HG03439 (cell line): ENCODE data around the gene GALNT14.

Experiments
- ATAC-seq: cut with Tn5 transposase; IDR thresholded peaks from one replicate; pipeline ENCODE4 v1.9.1; 2021; ENCODE audit warnings: mild to moderate bottlenecking, moderate library complexity; ENCODE audit not compliant: unreplicated experiment

Gene GALNT14

DNA sequence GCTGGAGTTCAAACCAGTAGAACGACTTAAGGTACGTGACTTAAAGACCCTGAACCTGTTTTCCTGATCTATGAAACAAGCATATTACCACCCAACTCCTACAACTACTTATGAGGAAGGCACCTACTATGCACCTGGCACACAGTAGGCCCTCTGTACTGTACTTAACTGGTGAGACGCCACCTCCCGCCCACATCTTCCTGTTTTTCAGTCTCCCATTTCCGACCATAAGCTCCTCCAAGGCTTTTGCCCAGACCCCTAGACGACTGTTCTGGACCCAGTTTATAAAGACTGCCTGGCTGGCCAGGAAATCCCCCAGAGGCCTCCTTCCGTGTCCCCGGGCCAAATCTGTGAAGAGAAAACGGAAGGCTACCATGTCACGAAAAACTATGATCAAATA is 1.5 kb downstream of the GALNT14 start:
- ATAC-seq, result no peak

DNA sequence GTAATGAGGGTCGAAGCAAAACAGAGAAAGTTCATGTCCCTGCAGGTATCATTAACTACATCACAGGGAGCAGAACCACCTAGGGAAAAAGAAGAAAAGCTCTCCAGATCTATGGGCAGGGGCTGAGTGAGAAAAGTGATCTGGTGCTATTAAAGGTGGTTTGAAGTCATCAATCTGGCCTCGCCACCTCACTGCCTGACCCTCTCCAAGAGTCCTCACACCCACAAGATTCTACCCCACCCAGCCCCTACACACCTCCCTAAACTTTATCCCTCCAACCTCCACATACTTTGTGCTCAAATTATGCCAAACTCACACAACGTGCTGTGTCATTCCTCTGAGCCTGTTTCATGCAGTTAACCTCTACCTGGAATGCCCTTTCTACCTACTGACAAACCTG is 2.2 kb downstream of the GALNT14 start:
- ATAC-seq, result no peak

GRCh38 chr2:31134480-31134879 is 3.8 kb downstream of the GALNT14 start:
- no peak for ATAC-seq

GRCh38 chr2:31132786-31133185 is 5.5 kb downstream of the GALNT14 start:
- ATAC-seq, result no peak

DNA sequence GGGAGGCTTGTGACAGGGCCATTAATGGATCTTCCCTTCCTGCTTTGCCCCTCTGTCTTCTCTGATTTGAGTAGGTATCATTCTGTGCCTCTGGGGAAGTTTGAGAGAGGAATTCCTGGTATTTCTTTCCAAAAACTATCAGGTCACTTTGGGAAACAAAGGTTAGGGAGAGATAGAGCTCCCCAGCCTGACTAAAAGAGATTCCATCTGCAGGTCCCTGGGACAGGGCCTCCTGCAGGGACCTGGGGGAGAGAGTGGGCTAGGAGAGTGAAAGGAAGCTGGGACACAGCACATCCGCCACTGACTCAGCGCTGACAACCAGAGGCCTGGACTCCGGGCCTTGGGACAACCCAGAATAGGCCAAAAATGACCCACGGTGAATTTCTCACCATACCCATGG is 6.4 kb downstream of the GALNT14 start:
- no peak for ATAC-seq

DNA sequence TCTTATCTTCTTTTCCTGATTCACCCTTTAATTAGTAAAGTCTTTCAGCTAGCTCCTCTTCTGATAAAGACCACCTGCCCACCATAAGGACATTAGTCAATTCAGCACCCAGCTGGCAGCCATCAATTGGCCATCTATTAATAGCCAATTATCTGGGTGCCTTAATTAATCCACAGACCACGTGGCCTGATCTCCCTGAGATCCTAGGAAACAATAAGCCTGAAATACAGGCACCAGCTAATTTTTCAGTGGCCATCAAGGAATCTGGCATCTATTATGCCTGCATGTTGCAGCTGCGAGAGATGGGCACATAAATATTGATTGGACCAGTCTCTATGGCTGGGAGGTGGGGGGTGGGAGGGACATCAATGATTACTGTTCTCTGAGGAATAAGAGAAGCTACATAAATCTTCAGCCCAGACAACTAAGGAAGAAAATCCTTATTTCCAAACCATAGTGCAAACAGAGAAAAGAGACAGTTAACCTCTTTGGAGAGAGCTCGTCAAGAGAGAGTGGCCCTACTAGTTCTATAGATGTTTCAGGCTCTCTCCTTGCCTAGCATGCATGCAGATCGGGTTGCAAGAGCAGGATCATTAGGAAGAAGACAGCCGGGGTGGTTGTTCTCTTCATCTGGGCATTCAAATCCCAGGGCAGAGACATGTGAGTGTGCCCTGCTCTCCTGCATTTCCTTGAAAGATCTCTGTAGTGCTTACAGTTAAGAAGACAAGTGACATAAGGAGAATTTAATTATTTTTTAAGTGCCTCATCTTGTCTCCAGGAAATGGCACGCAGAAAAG is 8.7 kb downstream of the GALNT14 start:
- ATAC-seq, result no peak

GRCh38 chr2:31127931-31128330 is 10.3 kb downstream of the GALNT14 start:
- ATAC-seq, result no peak

DNA sequence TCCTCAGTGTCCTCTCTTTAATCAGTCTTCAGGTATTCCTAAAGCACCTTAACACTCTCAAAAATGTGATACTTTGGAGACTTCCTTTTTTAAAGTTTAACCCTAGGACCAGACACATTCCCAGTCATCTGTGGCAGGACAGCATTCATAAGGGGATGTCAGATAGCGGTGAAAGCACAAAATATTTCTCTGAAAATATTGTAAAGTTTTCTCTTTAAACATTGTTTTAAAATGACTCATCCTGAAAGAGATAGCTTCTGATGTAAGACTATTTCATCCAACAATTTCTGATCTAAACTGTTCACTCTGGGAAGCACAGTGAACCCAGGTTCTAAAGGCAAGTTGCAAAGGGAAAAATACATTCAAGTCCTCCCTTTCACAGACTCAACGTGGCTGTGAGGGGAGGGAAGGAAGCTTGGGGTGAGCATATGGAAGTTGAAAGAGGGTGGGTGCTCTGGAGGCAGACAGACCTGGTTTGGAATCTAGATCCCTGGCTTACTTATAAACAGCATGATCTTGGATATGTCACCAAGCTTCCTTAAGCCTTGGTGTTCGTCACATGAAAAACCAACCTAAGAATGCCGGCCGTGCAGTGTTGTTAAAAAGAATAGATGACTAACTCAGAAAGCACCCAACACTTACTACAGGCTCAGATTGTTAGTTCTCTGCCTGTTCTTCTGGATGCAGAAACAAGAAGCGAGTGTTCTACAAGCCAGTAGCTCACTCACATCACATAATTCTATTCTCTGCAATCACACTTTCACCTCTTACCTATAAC is 12.1 kb downstream of the GALNT14 start:
- no peak for ATAC-seq

- no peak for ATAC-seq
Observed at GRCh38 chr2:31124904-31125303, 13.3 kb downstream of the GALNT14 start.

- no peak for ATAC-seq
Observed at GRCh38 chr2:31122133-31122532, 16.1 kb downstream of the GALNT14 start.

DNA sequence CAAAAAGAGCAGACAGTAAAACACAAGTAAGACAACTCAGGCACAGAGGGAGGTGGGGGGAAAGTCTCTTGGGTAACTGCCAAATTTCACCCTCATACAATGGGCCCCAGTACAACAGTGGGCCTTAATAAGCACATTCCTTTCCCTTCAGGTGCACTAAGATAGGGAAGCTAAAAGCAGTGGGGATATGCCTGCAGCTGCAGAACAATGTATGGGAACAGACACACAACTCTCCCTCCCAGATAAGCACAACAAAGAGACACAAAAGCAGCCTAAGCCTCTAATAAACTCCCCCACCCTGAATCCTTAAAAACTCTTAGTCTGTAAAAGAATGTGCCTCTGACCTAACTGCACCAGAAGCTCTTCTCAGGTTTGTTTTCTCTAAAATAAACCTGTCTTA is 24.5 kb downstream of the GALNT14 start:
- no peak for ATAC-seq

- no peak for ATAC-seq
Observed at GRCh38 chr2:31112544-31112943, 25.7 kb downstream of the GALNT14 start.

GRCh38 chr2:31110998-31111397 is 27.2 kb downstream of the GALNT14 start:
- ATAC-seq, result no peak

DNA sequence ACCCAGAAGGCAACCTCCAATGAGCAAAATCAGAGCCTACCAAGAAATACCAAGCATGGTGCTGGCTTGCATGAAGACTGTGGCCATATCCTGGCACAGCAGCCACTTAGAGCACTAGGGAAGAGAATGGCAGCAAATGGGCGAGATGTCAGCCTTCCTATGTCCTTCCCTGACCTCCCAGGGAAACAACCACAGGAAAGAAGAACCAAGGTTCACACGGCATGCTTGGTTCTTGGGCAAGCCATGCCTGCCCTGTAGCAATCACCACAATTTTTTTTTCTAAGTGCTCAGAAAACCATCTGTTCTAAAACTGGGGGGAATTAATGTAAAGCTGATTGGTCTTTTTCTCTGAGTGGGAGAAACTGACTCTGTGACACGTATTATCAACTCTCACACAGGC is 27.8 kb downstream of the GALNT14 start:
- no peak for ATAC-seq

DNA sequence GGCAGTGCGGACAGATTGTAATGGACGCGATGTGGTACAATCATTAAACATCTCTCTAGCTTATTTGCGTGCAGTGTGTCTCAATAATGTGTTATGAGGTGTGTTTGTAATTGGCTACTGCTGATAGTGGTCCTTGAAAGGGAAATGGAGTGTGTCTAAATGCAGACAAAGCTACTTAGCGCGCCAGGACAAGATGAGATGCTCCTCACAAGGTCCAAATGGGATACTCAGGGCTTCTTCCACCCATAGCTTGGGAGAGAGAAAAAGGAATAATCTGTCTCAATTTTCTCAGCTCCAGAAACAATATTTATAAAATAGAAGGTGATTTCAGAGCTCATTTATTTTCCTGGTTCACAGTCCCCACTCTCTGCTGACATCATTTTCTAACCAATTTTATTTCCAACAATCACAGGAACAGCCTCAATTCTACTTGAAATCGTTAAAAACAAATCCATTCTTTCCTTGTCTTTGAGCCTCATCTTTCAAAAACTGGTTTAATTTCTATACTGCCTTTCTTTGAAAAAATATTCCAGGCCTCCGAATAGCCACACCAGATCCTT is 28.5 kb downstream of the GALNT14 start:
- ATAC-seq, result no peak

- ATAC-seq, result no peak
Observed at GRCh38 chr2:31108561-31109286, 29.5 kb downstream of the GALNT14 start.

DNA sequence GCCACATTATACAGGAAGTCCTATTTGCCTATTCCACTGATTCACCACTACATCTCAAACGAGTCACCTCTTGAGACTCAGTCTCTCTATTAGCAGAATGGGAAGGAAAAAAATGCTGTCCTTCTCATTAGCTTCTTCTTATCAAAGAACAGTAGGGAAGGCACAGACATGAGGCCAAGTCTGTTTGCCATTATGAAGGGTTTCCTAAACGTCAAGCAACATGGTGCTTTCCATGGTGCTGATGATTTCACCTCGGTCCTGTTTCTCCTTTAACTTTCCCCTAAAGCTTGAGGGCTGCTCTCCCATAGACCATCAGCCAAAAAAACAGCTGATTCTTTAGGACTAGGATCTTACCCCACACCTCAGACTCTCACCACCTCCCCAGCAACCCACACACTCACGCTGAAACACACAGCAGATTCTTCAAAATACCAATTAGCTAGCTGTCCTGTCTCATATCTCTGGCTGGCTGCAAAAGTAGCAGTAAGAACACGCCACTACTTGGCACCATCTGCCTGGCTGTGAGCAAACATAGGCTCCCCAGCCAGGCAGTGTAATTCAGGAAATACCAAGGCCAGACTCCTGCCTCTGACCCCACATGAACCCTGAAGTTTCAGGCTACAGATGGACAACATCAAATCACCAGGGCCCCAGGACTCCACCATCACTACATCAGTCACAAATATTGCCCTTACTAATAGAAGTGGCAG is 30.5 kb downstream of the GALNT14 start:
- ATAC-seq, result no peak

- no peak for ATAC-seq
Observed at GRCh38 chr2:31101701-31102100, 36.5 kb downstream of the GALNT14 start.

DNA sequence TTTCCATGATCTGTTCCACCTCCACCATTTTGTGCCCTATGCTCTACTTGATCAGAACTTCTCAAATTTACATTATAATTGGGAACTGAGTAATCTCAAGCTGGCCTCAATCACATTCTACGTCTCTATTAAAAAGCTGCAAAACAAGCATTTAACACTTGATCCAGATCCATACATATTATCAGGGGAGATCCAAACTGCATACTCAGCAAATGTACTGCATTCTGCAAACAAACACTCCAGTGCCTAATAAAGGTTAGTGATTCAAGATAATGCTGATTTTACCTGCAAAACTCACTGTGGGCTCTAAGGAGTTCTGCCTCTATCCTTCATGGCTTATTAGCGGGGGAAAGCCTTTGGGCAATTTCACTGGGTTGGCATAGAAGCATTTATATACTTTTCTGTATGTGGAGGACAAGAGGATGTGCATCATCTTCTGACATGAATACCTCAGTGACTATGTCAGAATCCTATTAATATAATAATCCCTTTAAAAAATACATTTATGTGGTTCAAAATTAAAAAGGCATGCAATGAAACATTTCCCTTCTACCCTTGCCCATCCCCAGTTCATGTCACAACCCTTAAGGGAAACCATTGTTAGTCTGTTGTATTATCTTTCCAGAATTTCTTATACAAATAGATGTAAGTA is 40.2 kb downstream of the GALNT14 start:
- no peak for ATAC-seq

DNA sequence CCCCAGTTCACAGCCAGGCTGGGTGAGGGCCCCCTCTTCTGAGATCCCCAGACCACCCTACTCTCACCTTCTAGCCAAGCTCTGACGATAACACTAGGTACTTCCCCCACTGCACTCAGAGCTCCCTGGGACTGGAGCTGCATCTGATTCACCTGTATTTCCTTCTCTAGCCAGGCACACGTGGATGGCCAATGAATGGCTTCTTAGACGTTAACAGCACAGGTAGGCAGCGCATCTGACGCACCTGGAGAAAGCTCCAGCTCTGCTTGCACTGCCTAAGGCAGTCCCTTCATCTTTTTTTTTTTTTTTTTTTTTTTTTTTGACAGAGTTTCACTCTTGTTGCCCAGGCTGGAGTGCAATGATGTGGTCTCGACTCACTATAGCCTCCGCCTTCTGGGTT is 48.1 kb downstream of the GALNT14 start:
- no peak for ATAC-seq
